Cardiac fibroblast (primary cell): ENCODE results near the gene CACNA2D3.

ENCODE experiments used
- DNase-seq, 2 donors: peaks; one replicate each; pipeline versions ENCODE4 v3.0.0 to v3.0.0-alpha.2; 2010; ENCODE audit warnings: low read depth in 2 of 2
- H3K4me3 ChIP-seq, 2 donors: replicated peaks in 1 of 2; 1 replicate in 1 of 2; 2 replicates in 1 of 2; pipeline ENCODE4 v1.5.1; 2011; ENCODE audit warnings: low read depth in 2 of 2, low read length in 2 of 2, mild to moderate bottlenecking in 2 of 2, moderate library complexity in 1 of 2
- CTCF ChIP-seq: IDR thresholded peaks from one replicate; pipeline ENCODE4 v1.5.1; 2011; ENCODE audit warnings: low read depth, mild to moderate bottlenecking, low read length, inconsistent platforms

CACNA2D3 gene

GRCh38 chr3:55009372-55009771 is 887.0 kb downstream of the CACNA2D3 start:
- no peak overlapping the region for H3K4me3 ChIP-seq
- TF ChIP-seq CTCF, result no peak
- no peak for DNase-seq

- H3K4me3 ChIP-seq, result no peak overlapping the region
- no peak for TF ChIP-seq CTCF
- no peak for DNase-seq
Measured at GRCh38 chr3:55012091-55012490, 889.7 kb downstream of the CACNA2D3 start.

GRCh38 chr3:55013145-55013925 is 891.0 kb downstream of the CACNA2D3 start:
- no peak overlapping the region for H3K4me3 ChIP-seq
- TF ChIP-seq CTCF, result no peak
- DNase-seq, result peak; percentile 52 to 53

- no peak overlapping the region for H3K4me3 ChIP-seq
- no peak for DNase-seq
- no peak for TF ChIP-seq CTCF
Measured at GRCh38 chr3:55014081-55014480, 891.7 kb downstream of the CACNA2D3 start.

GRCh38 chr3:55014906-55015305 is 892.6 kb downstream of the CACNA2D3 start:
- DNase-seq, result no peak
- no peak overlapping the region for H3K4me3 ChIP-seq
- TF ChIP-seq CTCF, result no peak

- DNase-seq, result no peak
- TF ChIP-seq CTCF, result no peak
Measured at GRCh38 chr3:55017876-55018275, 895.5 kb downstream of the CACNA2D3 start.

GRCh38 chr3:55030938-55031337 is 908.6 kb downstream of the CACNA2D3 start:
- H3K4me3 ChIP-seq, result no peak overlapping the region
- no peak for DNase-seq
- TF ChIP-seq CTCF, result no peak

More at GRCh38 chr3:55017876-55018275, 895.5 kb downstream of the CACNA2D3 start:
- no peak overlapping the region for H3K4me3 ChIP-seq
